Skin of body (tissue), 3 donors: ENCODE results near the gene CAPZB. TPM values are rescaled to one million over a fixed set of nuclear protein-coding genes. Genes with fewer than 3 reads are reported as not detected.
"Not testable (repeated sequence)": the region's sequence is repeated elsewhere in the genome, so short reads cannot be mapped to it uniquely, and the experiment has no call there.

Source experiments
- DNase-seq: peaks from one replicate; lab custom pipeline; 2025; lab: John Stamatoyannopoulos, UW
- small RNA-seq: library from RNA; depleted of rRNA; stranded (forward); fragments of <200 nt; gene quantifications from one replicate; pipeline ENCODE3, GENCODE V24; 2014; ENCODE audit warnings: low replicate concordance
- total RNA-seq: library from RNA; depleted of rRNA; stranded (reverse); fragments of >200 nt; gene quantifications from one replicate; pipeline ENCODE4 v1.2.3, GENCODE V29; 2014

Gene CAPZB
- total RNA-seq, 1 donor from 2014 or later: 61.6 TPM

DNA sequence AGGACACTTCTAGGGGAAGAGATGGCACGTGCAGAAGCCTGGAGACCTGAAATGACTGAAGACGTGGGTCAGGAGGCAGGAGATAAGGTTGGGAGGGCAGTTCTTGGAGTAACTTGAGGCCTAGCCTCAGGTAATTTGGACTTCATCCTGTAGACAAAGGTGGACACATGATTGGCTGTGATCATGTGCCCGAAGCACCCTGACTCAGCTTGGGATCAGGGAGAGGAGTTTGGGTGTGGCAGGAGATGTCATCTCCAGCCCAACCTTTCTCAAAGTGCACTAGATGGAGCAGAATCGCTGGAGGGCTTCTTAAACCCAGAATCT, 171.7 kb downstream of the CAPZB start:
- no peak for DNase-seq

GRCh38 chr1:19312782-19313635, 172.3 kb downstream of the CAPZB start:
- DNase-seq: peak; percentile 7

GRCh38 chr1:19311931-19312781, 173.2 kb downstream of the CAPZB start, which contains the start of the genes AKR7A2 and SLC66A1:
Gene AKR7A2, minus strand, starts transcription at chr1:19312144. Its CDS starts 20 bp downstream, at chr1:19312124.
Gene SLC66A1, plus strand, starts transcription at chr1:19312326. Its CDS starts 5,352 bp downstream, at chr1:19317678.
- DNase-seq: peak; percentile 83

- DNase-seq: no peak
Measured at GRCh38 chr1:19311503-19311930, 173.8 kb downstream of the CAPZB start.

GRCh38 chr1:19310720-19311502, 174.4 kb downstream of the CAPZB start:
- DNase-seq: no peak

DNA sequence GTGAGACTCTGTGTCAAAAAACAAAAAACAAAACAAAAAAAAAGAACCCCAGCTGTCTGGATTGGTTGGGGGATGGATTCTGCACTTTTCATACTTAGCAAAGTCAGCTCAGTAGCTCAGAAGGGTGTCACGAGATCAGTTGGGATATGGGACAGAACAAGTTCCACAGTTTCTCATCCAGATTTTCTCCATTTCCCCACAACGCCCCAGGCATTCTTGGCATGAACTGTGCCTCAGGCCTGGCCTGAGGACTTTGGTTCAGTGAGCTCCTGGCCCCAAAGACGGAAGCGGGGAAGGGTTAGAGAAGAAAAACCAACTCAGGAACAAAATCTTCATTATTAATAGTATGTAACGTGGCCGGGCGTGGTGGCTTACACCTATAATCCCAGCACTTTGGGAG, 175.3 kb downstream of the CAPZB start:
- DNase-seq: no peak

DNA sequence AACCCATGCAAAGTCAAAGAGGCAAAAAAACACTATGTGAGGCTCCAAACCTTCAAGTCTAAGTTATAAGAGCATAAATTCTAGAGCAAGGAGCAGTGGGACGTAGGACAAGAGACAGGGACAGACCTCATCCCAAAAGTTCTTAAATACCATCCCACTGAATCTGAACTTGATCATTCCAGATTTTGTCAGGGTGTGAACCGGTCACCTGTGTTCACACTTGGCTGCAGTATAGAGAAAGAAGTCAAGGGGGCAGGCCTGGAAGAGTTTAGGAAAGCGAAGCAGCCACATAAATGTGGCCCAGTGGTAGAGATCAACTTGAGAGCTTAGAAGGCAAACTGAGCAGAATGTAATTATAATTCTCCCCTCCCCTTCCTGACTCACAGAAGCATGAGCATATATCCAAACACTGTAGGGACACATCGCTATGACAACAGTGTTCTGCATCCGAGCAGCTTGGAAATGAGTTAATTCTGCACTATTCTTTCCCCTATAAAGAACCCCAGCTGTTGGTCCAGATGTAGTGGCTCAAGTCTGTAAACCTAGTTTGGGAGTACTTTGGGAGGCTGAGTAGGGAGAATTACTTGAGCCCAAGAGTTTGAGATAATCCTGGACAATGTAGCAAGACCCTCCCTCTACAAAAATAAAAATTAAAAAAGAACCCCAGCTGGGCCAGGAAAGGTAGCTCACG, 176.1 kb downstream of the CAPZB start:
- peak; percentile 22 for DNase-seq

DNA sequence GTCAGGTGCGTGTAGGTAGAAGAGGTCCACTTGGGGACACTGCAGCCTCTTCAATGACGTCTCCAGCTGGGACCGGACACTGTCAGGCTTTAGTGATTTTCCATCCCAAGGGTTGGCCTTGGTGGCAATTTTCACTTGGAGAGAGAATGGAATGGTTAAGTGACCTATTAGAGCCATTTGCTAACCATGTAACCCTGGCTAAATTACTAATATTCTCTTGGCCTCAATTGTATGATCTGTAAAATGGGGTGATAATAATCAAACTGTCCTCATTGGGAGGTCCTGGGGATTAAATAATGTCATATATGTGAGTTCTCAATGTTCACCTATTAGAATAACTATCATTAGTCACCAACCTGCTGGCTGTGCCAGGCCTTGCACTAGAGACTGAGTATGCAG, 176.8 kb downstream of the CAPZB start:
- DNase-seq: no peak

DNA sequence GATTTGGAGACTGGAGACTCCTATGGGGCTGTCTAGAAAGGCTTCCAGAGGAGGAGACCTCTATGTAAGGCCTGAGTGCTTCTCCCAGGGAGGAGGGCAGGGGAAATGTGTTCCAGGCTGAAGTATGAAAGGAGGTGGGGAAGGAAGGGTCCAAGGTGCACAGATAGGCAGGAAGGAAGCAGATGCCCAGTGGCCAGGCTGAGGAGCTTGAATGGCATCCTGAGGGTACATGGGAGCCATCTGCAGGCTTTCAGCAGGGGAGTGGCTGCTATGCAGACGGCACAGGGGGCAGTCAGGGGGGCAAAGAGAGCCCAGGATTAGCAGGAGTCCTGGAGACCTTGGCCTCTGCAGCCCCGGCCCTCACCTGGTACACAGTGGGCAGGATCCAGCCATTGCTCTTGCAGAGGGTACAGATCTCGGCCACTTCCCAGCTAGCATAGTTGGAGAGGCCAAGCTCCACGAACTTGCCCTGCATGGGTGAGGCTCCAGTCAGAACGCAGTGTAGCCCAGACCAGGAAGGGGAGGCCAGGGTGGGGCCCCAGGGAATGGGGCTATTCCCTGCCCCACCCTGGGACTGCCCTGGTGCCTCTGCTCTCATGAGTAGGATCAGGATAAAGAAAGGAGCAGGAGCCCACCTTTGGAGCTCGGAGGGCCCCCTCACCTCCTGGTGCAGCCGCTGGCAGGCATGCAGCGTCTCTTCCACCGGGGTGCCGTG, 177.4 kb downstream of the CAPZB start:
- no peak for DNase-seq

- no peak for DNase-seq
Measured at GRCh38 chr1:19306941-19307340, 178.4 kb downstream of the CAPZB start.

- no peak for DNase-seq
Measured at GRCh38 chr1:19305880-19306279, 179.5 kb downstream of the CAPZB start.

DNA sequence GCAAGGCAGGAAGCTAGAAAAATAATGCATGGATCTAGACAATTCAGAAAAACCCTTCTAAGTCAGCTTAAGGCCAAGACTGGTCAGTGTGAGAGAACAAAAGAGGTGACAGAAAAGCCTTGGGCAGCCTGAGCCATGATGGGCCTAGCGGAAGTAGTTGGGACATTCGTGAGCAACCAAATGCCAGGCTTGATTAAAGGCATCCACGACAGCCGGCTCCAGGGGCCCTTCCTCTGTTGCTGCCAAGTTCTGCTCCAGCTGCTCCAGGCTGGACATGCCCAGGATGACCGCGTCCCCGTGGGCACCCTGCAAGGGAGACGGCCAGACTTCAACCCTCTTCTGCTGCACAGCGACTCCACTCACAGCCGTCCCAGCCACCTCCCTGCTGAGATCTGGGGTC, 181.3 kb downstream of the CAPZB start:
- DNase-seq: not testable (repeated sequence)

- no peak for DNase-seq
Measured at GRCh38 chr1:19300211-19300610, 185.1 kb downstream of the CAPZB start.

GRCh38 chr1:19294638-19295037, 190.7 kb downstream of the CAPZB start:
- no peak for DNase-seq

DNA sequence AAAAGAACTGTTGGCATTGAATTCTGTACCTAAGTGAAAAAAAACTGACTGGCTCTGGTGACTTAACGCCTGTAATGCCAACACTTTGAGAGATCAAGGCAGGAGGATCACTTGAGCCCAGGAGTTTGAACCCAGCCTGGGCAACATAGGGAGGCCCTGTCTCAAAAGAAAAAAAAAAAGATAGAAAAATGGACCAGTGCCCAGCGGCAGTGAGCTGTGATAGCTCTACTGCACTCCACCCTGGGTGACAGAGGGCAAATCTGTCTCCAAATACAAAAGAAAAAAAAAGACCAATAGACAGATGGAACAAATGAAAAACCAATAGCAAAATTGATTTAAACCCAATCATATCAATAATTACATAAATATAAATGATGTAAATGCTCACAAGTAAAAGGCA, 196.1 kb downstream of the CAPZB start:
- no peak for DNase-seq

Small RNAs within 50 kb of the gene (small RNA-seq; reads per million reads assigned to genes)
- gene RN7SL277P: not detected
- not detected for gene RNU4-28P
- not detected for gene RNU6-1099P

Other genes starting within 250 kb of the CAPZB start
- gene EMC1, start 234.0 kb downstream of the CAPZB start, total RNA-seq: 32.5 TPM
- gene MRTO4, start 233.7 kb downstream of the CAPZB start, total RNA-seq: 15.0 TPM
- 0.39 TPM for gene AKR7A3, start 196.8 kb downstream of the CAPZB start, total RNA-seq
- 35.9 TPM for gene AKR7A2, start 173.4 kb downstream of the CAPZB start, total RNA-seq
- 6.2 TPM for gene SLC66A1, start 173.2 kb downstream of the CAPZB start, total RNA-seq
- 34.6 TPM for gene NBL1, start 158.8 kb upstream of the CAPZB start, total RNA-seq
- not detected for gene HTR6, start 179.3 kb upstream of the CAPZB start, total RNA-seq